GM18520 (cell line): Measurements from ENCODE around the gene ADAMTSL2.

Source experiments
- ATAC-seq: cut with Tn5 transposase; IDR thresholded peaks from one replicate; pipeline ENCODE4 v1.9.1; 2021; ENCODE audit not compliant: unreplicated experiment

The ADAMTSL2 gene

GRCh38 chr9:133529874-133530273 is 4.6 kb upstream of the ADAMTSL2 start:
- ATAC-seq, result no peak

GRCh38 chr9:133531293-133531692 is 3.2 kb upstream of the ADAMTSL2 start:
- no peak for ATAC-seq

GRCh38 chr9:133532937-133533668 is 1.4 kb upstream of the ADAMTSL2 start:
- no peak for ATAC-seq

DNA sequence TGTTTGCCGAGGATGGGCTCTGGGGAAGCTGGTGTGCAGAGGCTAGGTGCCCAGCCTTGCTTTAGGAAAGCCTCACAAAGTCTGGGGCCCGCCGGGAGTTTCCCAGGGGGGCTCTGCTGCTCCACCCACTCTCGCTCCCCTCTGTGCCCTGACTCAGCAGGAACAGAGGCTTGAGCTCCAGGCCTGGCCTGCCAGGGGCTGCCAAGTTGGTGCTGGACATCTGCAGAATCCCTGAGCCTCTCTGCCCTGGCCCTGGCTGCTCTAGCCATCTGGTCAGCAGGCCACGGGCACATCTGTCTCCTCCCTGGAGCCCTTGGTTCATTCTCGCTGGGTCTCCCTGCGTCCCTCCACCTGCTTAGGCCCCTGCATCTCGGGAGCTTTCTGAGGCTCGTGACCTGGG is 647 bp upstream of the ADAMTSL2 start:
- ATAC-seq, result no peak

DNA sequence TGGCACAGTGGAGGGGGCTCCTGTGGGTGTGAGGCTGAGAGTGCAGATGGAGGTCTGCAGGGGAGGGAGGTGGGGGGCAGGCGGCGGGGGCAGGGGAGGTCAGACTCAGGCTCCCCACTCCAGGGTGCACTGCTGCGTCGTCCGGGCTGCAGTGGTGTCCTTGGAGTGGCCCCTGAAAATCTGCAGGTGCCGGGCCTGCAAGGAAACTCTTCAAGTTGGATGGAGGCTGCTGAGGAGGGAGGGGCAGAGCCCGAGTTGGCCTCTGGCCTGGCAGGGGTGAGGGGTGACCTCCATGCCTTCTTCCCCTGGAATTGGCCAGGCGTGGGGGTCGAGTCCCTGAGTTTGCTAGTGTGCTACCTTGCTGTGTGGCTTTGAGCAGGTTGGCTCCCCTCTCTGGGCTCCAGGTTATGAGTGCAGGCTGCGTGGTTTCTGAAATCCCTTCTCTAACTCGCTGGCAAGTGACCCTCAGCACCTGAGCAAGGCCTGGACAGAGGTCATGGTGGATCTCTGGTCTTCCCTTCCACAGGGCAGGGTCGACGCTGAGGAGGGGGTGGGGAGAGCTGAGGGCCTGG is 888 bp downstream of the ADAMTSL2 start:
- ATAC-seq, result no peak

- no peak for ATAC-seq
Observed at GRCh38 chr9:133536080-133536479, 1.6 kb downstream of the ADAMTSL2 start.

- no peak for ATAC-seq
Observed at GRCh38 chr9:133536536-133536935, 2.0 kb downstream of the ADAMTSL2 start.

- no peak for ATAC-seq
Observed at GRCh38 chr9:133537257-133537656, 2.8 kb downstream of the ADAMTSL2 start.

- ATAC-seq, result no peak
Observed at GRCh38 chr9:133538176-133538575, 3.7 kb downstream of the ADAMTSL2 start.

- ATAC-seq, result no peak
Observed at GRCh38 chr9:133538851-133539833, 4.6 kb downstream of the ADAMTSL2 start.

DNA sequence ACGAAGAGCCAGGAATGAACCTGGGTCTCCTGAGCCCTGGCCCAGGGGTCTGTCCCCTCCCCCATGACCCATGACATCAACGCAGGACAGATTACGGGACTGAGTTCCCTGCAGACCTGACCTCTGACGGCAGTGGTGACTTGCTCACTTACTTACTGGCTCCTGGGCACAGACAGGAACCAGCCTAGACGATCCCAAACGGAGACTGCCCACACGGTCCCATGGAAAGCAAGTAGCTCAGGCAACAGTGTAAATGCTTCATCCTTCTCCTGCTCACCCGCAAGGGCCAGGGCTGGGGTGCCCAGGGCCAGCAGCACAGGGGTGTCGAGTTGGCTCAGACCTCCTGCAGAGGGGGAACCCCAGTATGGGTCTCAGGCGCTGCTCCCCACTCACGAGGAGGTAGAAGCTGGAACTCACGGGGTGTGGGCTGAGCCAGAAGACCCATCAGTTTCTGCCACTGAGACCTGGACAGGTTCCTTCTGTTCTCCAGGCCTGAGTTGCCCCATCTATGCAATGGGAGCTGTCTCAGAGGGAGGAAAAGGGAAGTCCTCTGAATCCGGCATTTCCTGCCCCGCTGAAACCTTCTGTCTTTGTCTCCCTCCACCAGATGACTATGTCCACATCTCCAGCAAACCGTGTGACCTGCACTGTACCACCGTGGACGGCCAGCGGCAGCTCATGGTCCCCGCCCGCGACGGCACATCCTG is 5.6 kb downstream of the ADAMTSL2 start:
- ATAC-seq, result no peak

DNA sequence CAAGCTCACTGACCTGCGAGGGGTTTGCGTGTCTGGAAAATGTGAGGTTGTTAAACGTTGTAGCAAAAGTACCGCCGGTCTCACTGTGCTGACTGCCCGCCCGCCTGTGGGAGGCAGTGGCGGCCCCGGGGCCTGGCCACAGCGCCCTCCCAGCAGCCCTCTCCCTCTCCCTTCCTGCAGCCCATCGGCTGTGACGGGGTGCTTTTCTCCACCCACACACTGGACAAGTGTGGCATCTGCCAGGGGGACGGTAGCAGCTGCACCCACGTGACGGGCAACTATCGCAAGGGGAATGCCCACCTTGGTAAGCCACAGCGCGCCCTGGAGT is 6.2 kb downstream of the ADAMTSL2 start:
- ATAC-seq, result no peak

DNA sequence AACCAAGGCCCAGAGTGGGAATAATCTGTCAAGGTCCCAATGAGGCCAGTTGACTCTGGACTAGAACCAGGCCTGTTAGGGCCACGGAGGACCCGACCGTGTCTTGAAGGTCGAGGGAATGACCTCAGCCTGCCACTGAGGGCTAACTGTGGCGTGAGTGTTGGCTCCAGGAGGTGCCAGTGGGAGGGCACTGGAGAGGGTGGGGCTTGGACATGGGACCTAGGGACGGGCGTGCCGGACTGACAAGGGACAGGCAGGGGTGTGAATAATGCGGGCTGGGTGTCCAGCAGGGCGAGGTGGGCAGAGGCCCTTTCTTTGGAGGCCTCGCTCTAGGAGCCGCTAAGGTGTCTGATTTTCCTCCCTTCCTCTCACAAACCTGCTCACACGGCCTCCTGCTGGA is 7.5 kb downstream of the ADAMTSL2 start:
- no peak for ATAC-seq

DNA sequence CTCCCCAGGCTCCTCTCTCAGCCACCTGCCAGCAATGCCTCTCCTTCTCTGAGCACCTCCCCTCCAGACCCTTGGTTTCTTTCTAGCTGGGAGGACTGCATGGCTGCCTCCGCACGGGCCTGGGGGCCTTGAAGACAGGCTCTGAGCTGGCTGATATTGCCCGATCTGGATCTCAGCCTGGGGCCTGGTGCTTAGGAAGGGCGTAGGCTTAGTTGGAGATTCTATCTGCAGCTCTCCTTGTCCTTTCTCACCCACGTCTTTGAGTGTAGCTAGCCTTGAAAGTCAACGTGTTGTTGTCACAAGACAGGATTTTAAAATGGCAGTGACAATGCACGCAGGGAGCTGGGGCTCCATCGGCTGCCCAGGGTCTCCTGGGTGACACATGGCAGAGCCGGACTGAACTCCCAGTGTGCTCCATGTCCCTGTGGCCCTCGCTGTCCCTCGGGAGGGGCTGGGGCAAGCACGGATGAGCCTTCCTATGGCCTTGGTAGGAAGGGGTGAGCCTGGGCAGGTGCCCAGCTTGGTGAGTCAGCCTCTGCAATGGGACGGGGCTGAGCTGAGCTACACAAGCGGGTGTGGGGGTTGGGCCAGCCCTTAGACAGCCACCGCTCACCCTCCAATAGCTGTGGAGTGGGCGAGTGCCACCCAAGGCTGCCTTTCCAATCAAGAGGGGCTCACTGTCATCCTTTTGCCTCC is 9.4 kb downstream of the ADAMTSL2 start:
- no peak for ATAC-seq

- ATAC-seq, result no peak
Observed at GRCh38 chr9:133545494-133546286, 11.2 kb downstream of the ADAMTSL2 start.

DNA sequence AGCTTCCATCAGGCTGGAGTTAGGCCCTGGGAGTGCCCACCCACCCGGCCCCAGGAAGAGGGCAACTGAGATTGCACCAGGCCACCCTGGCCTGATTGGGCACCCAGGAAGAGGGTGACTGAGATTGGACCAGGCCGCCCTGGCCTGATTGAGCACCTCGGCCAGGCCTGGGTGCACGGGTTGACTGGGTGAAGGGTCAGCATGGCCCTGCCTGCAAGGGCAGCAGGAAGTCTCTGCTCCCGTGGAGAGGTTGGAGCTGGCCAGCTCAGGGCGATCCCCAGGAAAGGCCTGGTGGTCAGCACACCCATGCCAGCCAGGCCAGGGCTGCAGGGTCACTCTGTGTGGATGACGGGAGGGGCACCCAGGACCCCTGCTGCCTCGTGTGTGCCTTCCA is 11.8 kb downstream of the ADAMTSL2 start:
- no peak for ATAC-seq

- ATAC-seq, result no peak
Observed at GRCh38 chr9:133547116-133547515, 12.6 kb downstream of the ADAMTSL2 start.

DNA sequence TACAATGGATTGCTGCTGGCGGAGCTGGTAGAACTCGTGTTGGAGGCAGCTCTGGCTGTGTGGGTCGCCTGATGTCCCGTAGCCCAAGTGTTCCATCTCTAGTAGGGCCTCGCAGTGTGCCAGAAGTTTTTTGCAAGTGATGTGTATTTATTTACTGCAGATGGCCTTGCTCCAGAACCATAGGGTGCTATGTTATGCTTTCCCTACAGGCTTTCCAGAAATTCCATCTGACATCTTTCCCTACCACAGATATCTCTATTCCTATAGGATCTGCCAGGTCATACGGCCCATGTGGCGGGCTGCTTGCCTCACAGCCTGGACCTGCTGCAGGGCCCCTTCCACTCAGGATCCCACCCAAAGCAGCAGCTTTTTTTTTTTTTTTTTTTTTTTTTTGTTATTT is 16.9 kb downstream of the ADAMTSL2 start:
- ATAC-seq, result no peak

DNA sequence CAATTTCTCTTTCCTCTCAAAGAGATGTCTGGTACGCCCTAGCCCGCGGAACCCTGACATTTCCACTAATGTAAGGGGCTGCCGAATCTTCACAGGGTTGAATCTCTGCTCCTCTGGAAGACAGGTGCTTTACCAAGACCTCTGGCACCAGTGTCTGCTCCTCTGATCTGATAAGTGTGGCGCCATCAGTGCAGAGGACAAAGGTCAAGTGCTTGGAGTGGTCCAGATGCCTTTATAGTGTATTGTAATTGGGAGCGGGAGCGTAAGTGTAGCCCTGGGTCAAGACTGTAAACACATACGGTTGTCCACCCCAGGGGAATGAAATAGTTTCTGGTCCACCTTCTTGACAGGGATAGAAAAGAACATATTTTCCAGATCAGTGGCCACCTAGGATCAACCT is 17.7 kb downstream of the ADAMTSL2 start:
- ATAC-seq, result no peak

- no peak for ATAC-seq
Observed at GRCh38 chr9:133553123-133553522, 18.6 kb downstream of the ADAMTSL2 start.
